Adrenal gland (tissue), 12 donors: Measurements from ENCODE around the gene FAIM2. TPM values are rescaled to one million over a fixed set of nuclear protein-coding genes. Genes with fewer than 3 reads are reported as not detected.
A peak's percentile ranks its signal among the peaks of the same experiment; 100 is the strongest.

Source experiments
- DNase-seq, 7 donors: peaks; one replicate each; pipeline ENCODE4 v3.0.0-alpha.2; 2019 to 2020
- H3K27ac ChIP-seq, 5 donors: fragments of 200-600 bp; sonication (generic) in 4 of 5; 1 replicate in 3 of 5; 2 replicates in 2 of 5; pipeline versions ENCODE4 v1.5.1 to v1.8.0; 2016 to 2020; ENCODE audit warnings: mild to moderate bottlenecking in 1 of 5
- H3K27me3 ChIP-seq: fragments of 200-600 bp; 2 replicates; pipeline ENCODE4 v1.8.0; 2021
- H3K36me3 ChIP-seq, 2 donors: fragments of 200-600 bp; replicated peaks in 1 of 2; 1 replicate in 1 of 2; 2 replicates in 1 of 2; pipeline versions ENCODE4 v1.5.1 to v1.8.0; 2018 to 2022
- H3K4me1 ChIP-seq, 2 donors: fragments of 200-600 bp; replicated peaks in 1 of 2; 1 replicate in 1 of 2; 2 replicates in 1 of 2; pipeline versions ENCODE4 v1.5.1 to v1.8.0; 2018 to 2021
- H3K4me3 ChIP-seq, 4 donors: fragments of 200-600 bp; sonication (generic) in 3 of 4; one replicate each; pipeline ENCODE4 v1.5.1; 2016 to 2018
- H3K9me3 ChIP-seq, 3 donors: fragments of 200-600 bp; sonication (generic) in 1 of 3; replicated peaks in 1 of 3; 1 replicate in 2 of 3; 2 replicates in 1 of 3; pipeline versions ENCODE4 v1.5.1 to v1.8.0; 2016 to 2021
- POLR2A ChIP-seq, 2 donors: fragments of 450-650 bp; IDR thresholded peaks; one replicate each; pipeline ENCODE4 v1.6.1; 2017; ENCODE audit warnings: antibody characterized with exemption in 2 of 2, mild to moderate bottlenecking in 2 of 2, moderate library complexity in 1 of 2
- WGBS, 4 donors: extraction: QIAGEN DNeasy Blood & Tissue Kit in 2 of 4; methylation state at CpG; one replicate each; pipeline versions ENCODE4 v1.1.5 to v1.1.7; 2013 to 2017; 5-methylcytosine and 5-hydroxymethylcytosine counted together
- intact Hi-C, 2 donors: fragments of 100-400 bp; cut with DNase I; formaldehyde crosslinking; loops; one replicate each; pipeline versions ENCODE4 v1.14.1 to v1.15.0; 2022 to 2023
- polyA plus RNA-seq, 3 donors: library from polyadenylated mRNA; stranded (reverse); fragments of 200-250 nt in 2 of 3; fragments of 350-450 nt in 1 of 3; fragmentation: Illumina TruSeq in 1 of 3; extraction: RNeasy Lipid Tissue Mini Kit (QIAGEN cat#74804) in 1 of 3; gene quantifications; one replicate each; pipeline ENCODE4 v1.2.3, GENCODE V29; 2013 to 2014
- total RNA-seq, 9 donors: library from RNA; depleted of rRNA in 4 of 9; stranded (reverse); fragments of >200 nt in 4 of 9; fragments of 120-200 nt in 1 of 9; fragmentation: NEBNext Ultra II Directional in 1 of 9; extraction: Animal tissue kit (Norgen Biotek cat#: 25700) in 1 of 9; gene quantifications; one replicate each; pipeline versions ENCODE4 v1.1.0 to v1.2.4, GENCODE V29; 2013 to 2023
- TF ChIP-seq, protein P1 (sequence below), 6 experiments: fragments of 450-650 bp in 4 of 6; fragments of 200-600 bp in 2 of 6; sonication (generic) in 1 of 6; IDR thresholded peaks; 1 replicate in 5 of 6; 2 replicates in 1 of 6; pipeline versions ENCODE4 v1.5.1 to v1.8.0; 2016 to 2021; ENCODE audit warnings: antibody characterized with exemption in 6 of 6, mild to moderate bottlenecking in 2 of 6, moderate library complexity in 1 of 6
- donor health status: healthy with polysubstance abuse.
- donor health status: Bipolar disorder and iron deficiency.
- donor health status: DM: yes; HTN: yes; CAD: no.
- donor health status: DM: no; HTN: no; CAD: no.
- donor health status: DM: no; HTN: no; CAD: no.
- donor health status: DM: yes; HTN: yes; CAD: no.

FAIM2 gene
- total and polyA plus RNA-seq, 12 donors, result 0.35 to 50.8 (median 8.7) TPM

DNA sequence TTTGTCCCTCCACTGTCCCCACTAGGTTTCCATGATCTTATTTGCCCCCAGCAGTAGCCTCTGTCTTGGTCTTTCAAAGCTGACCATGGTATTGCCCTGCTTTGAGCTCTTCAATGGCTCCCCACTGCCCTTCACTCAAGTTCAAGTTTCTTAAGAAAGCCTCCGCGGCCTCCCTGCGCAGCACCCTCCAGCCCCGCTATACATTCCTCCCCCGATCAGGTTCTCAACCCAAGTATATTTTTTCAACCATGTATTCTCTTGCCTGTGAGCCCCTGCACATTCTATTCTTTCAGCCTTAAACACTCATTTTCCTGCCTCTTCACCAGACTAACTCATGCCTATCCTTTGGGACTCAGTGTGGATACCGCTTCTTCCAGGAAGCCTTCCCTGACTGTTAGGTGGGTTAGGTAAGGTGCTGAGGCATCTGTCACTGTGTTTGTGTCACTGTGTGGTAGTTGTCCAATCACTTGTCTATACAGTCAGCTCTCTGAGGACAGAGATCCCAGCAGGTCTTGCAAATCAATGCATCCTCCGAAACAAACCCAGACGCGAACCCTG is 4.3 kb downstream of the FAIM2 start:
- no peak for DNase-seq
- Histone ChIP-seq H3K27me3 (no peaks in the 10 kb centered on the region), H3K4me1 (peaks cover 0 to 28% of the 10 kb centered on the region in 2 donors), H3K36me3 (no peaks in the 10 kb centered on the region), H3K27ac (no peak overlapping the region), H3K4me3 (no peak overlapping the region), H3K9me3 (no peaks in the 10 kb centered on the region)
- TF ChIP-seq POLR2A (IDR thresholded peaks at IDR 0.05), result no peak
- TF ChIP-seq, protein P1, sequence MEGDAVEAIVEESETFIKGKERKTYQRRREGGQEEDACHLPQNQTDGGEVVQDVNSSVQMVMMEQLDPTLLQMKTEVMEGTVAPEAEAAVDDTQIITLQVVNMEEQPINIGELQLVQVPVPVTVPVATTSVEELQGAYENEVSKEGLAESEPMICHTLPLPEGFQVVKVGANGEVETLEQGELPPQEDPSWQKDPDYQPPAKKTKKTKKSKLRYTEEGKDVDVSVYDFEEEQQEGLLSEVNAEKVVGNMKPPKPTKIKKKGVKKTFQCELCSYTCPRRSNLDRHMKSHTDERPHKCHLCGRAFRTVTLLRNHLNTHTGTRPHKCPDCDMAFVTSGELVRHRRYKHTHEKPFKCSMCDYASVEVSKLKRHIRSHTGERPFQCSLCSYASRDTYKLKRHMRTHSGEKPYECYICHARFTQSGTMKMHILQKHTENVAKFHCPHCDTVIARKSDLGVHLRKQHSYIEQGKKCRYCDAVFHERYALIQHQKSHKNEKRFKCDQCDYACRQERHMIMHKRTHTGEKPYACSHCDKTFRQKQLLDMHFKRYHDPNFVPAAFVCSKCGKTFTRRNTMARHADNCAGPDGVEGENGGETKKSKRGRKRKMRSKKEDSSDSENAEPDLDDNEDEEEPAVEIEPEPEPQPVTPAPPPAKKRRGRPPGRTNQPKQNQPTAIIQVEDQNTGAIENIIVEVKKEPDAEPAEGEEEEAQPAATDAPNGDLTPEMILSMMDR (IDR thresholded peaks at IDR 0.05), result no peak
- intact Hi-C loops, result no loop called here
- 94 to 97% (median 95%) methylated on average over 9 of the region's 9 CpGs for WGBS, 4 donors

DNA sequence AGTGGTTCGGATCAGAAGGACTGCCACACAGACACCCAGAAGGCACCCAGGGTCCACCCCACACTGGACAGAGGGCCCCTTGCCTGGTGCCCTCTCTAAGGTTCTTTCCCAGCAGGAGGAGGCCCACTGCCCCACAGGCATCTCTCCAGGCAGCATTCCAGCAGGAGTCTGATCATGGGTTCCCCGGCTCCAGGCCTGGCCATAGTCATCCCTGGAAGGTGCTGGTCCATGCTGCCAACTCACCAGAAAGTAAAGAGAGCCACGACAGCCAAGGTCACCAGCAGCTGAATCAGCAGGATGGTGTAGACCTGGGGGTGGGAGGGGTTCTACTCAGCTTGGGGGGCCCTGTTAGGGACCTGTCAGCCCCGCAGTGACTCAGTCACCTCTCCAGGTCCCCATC is 6.4 kb downstream of the FAIM2 start:
- Histone ChIP-seq H3K4me1 (peaks cover 0 to 21% of the 10 kb centered on the region in 2 donors), H3K9me3 (no peaks in the 10 kb centered on the region), H3K27ac (no peak overlapping the region), H3K27me3 (no peaks in the 10 kb centered on the region), H3K36me3 (no peaks in the 10 kb centered on the region), H3K4me3 (no peak overlapping the region)
- peak; percentile 58 to 82 (median 66) for DNase-seq
- WGBS, 4 donors, result 64 to 65% (median 64%) methylated on average over 3 to 4 of the region's 4 CpGs; no CpG with 5 or more reads in 1 of the 4 donors
- no peak for TF ChIP-seq POLR2A (IDR thresholded peaks at IDR 0.05)
- TF ChIP-seq, protein P1 (IDR thresholded peaks at IDR 0.05), result no peak
- intact Hi-C loops, result no loop called here

DNA sequence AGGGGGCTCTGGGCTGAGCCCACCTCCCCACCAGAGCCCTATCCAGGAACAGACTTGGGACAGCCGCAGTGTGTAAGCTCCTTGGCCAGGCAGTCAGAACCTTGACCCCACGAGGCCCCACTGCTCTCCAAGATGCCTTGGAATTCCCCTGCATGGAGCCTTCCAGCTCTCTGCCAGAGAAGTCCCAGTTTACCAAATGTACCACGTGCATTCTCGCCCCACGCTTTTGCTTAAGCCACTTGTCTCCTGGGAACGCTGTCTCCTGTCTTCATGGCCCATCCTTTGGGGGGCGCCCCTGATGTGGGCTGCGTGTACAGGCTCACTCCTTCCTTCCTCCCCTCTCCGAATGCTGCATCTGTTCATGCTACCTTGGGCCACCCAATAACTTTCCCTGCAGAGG is 7.9 kb downstream of the FAIM2 start:
- Histone ChIP-seq H3K9me3 (no peaks in the 10 kb centered on the region), H3K27ac (no peak overlapping the region), H3K36me3 (no peaks in the 10 kb centered on the region), H3K4me3 (no peak overlapping the region), H3K27me3 (no peaks in the 10 kb centered on the region), H3K4me1 (peaks cover 0 to 21% of the 10 kb centered on the region in 2 donors)
- intact Hi-C loops, result no loop called here
- WGBS, 4 donors, result 70 to 96% (median 78%) methylated on average over 6 to 9 of the region's 9 CpGs
- TF ChIP-seq POLR2A (IDR thresholded peaks at IDR 0.05), result no peak
- TF ChIP-seq, protein P1 (IDR thresholded peaks at IDR 0.05), result no peak
- DNase-seq, result no peak

DNA sequence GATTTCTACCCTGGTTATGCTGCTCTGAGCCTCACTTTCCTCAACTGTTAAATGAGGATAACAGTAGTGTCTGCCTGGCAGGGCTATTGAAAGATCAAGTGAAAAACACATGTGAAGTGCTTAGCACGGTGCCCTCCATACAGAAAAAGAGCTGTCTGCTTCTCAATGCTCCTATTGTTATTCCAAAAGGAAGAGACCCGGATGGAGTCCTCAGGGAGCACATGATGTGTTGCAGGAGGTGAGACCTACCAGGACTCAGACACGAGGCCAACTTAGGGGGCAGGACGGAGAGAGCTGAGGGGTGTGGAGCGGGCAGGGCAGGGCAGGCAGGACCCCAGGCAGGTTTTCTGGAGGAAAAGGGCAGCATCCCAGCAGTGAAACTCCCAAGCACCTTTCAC is 8.9 kb downstream of the FAIM2 start:
- intact Hi-C loops, result no loop called here
- Histone ChIP-seq H3K9me3 (no peaks in the 10 kb centered on the region), H3K4me1 (peaks cover 0 to 21% of the 10 kb centered on the region in 2 donors), H3K27me3 (no peaks in the 10 kb centered on the region), H3K36me3 (no peaks in the 10 kb centered on the region), H3K27ac (no peak overlapping the region), H3K4me3 (no peak overlapping the region)
- TF ChIP-seq POLR2A (IDR thresholded peaks at IDR 0.05), result no peak
- TF ChIP-seq, protein P1 (IDR thresholded peaks at IDR 0.05), result no peak
- DNase-seq, result no peak
- WGBS, 4 donors, result 75 to 85% (median 82%) methylated on average over 5 of the region's 5 CpGs
